Muscle layer of colon (tissue), 2 donors: ENCODE measurements around the gene ATP9A.
"Not testable (repeated sequence)": the region's sequence is repeated elsewhere in the genome, so short reads cannot be mapped to it uniquely, and the experiment has no call there.

Experiments
- H3K27ac ChIP-seq: one replicate; pipeline ENCODE4 v1.7.0; 2013; ENCODE audit warnings: low read depth, mild to moderate bottlenecking, low read length, moderate library complexity
- H3K27me3 ChIP-seq, 2 donors: one replicate each; pipeline ENCODE4 v1.7.0; 2013; ENCODE audit warnings: low read length in 2 of 2, mild to moderate bottlenecking in 2 of 2; ENCODE audit not compliant: insufficient read depth in 2 of 2, control insufficient read depth in 1 of 2
- H3K36me3 ChIP-seq: one replicate; pipeline ENCODE4 v1.7.0; 2013; ENCODE audit warnings: mild to moderate bottlenecking, low read length; ENCODE audit not compliant: insufficient read depth
- H3K4me1 ChIP-seq: one replicate; pipeline ENCODE4 v1.7.0; 2013; ENCODE audit warnings: mild to moderate bottlenecking, low read length; ENCODE audit not compliant: insufficient read depth
- H3K4me3 ChIP-seq, 2 donors: one replicate each; pipeline ENCODE4 v1.7.0; 2013; ENCODE audit warnings: low read length in 2 of 2, low read depth in 1 of 2, mild to moderate bottlenecking in 1 of 2, moderate library complexity in 1 of 2
- H3K9ac ChIP-seq: one replicate; pipeline ENCODE4 v1.7.0; 2013; ENCODE audit warnings: low read length
- H3K9me3 ChIP-seq: one replicate; pipeline ENCODE4 v1.7.0; 2013; ENCODE audit warnings: mild to moderate bottlenecking, low read length
- donor health status: abdominal sarcoma.
- donor health status: Adenocarcinoma of cecum.

ATP9A gene

DNA sequence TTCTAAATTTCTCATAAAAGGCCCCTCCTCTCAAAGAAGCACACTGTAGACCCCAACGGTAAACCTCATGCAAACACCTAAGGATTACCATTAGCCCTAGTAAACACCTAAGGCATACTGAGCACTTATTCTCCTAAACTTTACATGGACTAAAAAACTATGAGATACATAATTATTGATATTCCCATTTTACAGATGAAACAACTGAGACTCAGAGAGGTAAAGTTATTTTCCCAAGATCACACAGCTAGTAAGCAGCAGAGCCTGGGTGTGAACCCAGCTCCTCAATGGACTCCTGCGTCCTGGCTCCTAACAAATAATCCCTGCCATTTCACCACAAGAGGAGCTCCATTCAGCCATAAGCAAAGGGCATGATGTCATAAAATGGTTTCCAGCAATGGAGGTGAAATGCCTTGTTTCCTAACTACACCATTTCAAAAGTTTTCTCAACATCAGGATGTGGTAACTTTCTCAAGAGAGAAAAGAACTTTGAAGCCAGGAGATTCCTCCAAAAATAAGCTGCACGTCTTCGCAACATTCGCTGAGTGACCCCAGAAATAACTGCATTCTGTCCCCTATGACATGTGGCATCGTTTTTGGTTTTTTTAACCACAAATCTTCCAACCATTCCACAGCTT, 4.1 kb downstream of the ATP9A start:
- H3K27ac ChIP-seq: no peak overlapping the region
- H3K27me3 ChIP-seq: no peaks in the 10 kb centered on the region
- H3K4me1 ChIP-seq: peaks cover 4% of the 10 kb centered on the region
- no peaks in the 10 kb centered on the region for H3K9me3 ChIP-seq
- no peak overlapping the region for H3K4me3 ChIP-seq
- no peak overlapping the region for H3K9ac ChIP-seq
- no peaks in the 10 kb centered on the region for H3K36me3 ChIP-seq

DNA sequence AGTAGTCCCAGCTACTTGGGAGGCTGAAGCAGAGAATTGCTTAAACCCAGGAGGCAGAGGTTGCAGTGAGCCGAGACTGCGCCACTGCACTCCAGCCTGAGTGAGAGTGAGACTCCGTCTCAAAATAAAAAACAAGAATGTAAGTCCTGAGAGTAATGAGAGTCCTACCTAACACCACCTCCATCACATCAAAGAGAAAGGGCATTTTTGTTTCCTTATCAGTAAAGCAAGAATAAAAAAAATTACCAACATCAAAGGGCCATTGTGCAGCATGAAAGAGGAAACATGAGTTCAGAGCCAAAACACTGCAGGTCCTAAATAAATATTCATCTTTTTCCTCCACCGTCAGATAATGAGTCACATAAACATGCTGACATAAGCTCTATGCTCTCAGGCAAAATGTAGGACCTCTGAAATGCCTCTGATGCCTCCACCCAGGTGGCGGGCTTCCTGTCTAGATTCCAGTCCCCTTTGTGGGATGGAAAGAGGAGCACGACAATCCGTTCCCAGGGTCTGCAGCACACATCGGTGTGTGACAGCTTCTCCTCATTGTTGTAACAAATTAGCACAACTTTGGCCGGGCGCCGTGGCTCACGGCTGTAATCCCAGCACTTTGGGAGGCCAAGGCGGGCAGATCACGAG, 7.2 kb downstream of the ATP9A start:
- Histone ChIP-seq H3K27ac (no peak overlapping the region), H3K9me3 (no peaks in the 10 kb centered on the region), H3K4me3 (no peak overlapping the region), H3K36me3 (no peaks in the 10 kb centered on the region), H3K4me1 (peaks cover 4% of the 10 kb centered on the region), H3K27me3 (no peaks in the 10 kb centered on the region), H3K9ac (no peak overlapping the region)

DNA sequence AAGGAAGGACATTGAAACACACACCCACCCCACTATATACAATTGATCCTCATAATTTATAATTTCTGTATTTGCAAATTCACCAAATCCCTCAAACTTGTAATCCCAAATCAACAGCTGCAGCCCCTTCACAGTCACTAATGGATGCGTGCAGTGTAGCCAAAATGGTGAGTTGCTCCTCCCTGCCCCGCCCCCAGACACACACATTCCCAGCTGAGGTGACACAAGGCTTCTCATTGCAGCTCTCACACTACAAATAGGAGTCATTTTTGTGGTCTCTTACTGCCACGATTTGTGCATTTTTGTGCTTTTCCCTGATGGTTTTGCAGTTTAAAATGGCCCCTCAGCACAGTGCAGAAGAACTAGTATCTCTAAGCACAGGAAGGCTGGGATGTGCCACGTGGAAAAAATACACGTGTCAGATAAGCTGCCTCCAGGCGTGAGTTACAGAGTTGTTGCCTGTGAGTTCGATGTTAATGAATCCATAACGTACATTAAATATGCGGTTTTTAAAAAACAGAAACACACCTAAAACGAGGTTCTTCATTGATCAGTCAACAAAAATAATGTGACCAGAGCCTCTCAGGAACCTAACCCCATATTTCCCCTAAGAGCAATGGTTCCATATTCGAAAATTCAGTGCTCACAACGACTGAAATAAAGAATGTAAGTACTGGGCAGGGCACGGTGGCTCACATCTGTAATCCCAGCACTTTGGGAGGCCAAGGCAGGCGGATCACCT, 8.2 kb downstream of the ATP9A start:
- Histone ChIP-seq H3K27ac (no peak overlapping the region), H3K27me3 (no peaks in the 10 kb centered on the region), H3K9me3 (no peaks in the 10 kb centered on the region), H3K4me1 (peaks cover 4% of the 10 kb centered on the region), H3K4me3 (no peak overlapping the region), H3K36me3 (no peaks in the 10 kb centered on the region), H3K9ac (no peak overlapping the region)

DNA sequence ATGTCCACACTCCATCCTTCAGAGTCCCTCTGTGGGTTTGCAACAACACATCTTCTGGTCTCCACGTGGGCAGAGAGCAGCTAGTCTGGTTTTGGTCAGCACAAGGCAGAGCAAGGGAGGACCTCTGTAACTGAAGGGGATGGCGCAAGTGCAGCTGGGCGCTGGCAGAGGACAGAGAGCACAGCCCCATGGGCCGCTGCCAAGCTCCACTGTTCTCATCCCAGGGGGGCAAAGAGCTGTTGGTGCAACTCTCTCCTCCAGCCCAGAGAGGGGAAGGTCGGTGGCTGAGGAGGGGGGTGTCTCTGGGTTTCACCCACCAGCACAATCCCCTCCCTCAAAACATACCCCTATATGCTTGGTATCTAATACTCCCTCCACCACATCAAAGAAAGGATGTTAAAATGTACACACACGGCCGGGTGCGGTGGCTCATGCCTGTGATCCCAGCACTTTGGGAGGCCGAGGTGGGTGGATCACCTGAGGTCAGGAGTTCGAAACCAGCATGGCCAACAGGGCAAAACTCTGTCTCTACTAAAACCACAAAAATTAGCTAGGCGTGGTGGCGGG, 9.1 kb downstream of the ATP9A start:
- Histone ChIP-seq H3K4me1 (peaks cover 4% of the 10 kb centered on the region), H3K27ac (no peak overlapping the region), H3K9ac (no peak overlapping the region), H3K27me3 (no peaks in the 10 kb centered on the region), H3K36me3 (no peaks in the 10 kb centered on the region), H3K4me3 (no peak overlapping the region), H3K9me3 (no peaks in the 10 kb centered on the region)

DNA sequence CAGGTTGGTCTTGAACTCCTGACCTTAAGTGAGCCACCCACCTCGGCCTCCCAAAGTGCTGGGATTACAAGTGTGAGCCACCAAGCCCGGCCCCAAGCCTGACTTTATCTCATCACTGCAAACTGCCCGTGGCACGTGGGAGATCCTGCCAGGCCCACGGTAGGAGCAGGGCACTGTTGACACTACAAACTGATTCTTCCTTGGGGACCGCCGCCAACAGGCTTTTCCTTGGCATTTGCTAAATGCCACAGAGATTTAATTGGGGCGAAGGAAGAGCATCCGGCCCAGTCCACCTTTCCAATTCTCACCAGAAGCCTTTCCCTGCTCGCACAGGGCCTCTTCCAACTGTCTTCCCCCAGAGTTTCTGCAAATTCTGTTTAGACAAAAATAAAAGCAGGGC, 11.0 kb downstream of the ATP9A start:
- H3K4me3 ChIP-seq: no peak overlapping the region
- no peak overlapping the region for H3K9ac ChIP-seq
- peaks cover 15% of the 10 kb centered on the region for H3K4me1 ChIP-seq
- H3K27ac ChIP-seq: no peak overlapping the region
- no peaks in the 10 kb centered on the region for H3K27me3 ChIP-seq
- no peaks in the 10 kb centered on the region for H3K9me3 ChIP-seq
- H3K36me3 ChIP-seq: no peaks in the 10 kb centered on the region

DNA sequence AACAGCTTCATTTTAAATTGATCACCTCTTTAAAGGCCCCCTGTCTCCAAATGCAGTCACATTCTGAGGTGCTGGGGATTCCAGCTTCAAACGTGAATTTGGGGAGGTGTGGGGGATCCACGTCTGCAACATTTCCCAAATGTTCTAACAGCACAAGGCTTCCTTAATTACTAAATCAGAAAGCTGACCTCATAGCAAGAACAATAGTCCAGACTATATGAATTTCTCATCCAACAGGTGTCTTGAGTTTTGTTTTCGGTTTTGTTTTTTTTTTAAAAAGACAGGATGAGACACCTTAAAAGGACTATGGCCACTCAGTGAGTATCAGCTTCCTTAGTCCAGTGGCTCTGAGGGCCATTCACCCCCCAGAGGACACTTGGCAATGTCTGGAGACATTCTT, 11.5 kb downstream of the ATP9A start:
- peaks cover 21% of the 10 kb centered on the region for H3K4me1 ChIP-seq
- no peak overlapping the region for H3K27ac ChIP-seq
- H3K9me3 ChIP-seq: no peaks in the 10 kb centered on the region
- H3K36me3 ChIP-seq: no peaks in the 10 kb centered on the region
- H3K27me3 ChIP-seq: no peaks in the 10 kb centered on the region
- no peak overlapping the region for H3K4me3 ChIP-seq
- H3K9ac ChIP-seq: no peak overlapping the region

DNA sequence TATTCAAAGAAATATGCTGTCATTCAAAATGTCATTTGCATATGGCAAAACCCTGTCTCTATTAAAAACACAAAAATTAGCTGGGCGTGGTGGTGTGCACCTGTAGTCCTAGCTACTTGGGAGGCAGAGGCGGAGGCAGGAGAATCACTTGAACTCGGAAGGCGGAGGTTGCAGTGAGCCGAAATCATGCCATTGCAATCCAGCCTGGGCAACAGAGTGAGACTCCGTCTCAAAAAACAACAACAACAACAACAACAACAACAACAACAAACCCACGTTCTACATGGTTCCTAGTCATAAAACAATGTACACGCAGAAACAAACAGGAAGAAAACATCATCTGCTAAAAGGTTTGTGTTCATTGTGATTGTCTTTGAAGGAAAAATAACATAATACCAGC, 15.0 kb downstream of the ATP9A start:
- H3K27me3 ChIP-seq, H3K9ac ChIP-seq, H3K27ac ChIP-seq: not testable (repeated sequence)

DNA sequence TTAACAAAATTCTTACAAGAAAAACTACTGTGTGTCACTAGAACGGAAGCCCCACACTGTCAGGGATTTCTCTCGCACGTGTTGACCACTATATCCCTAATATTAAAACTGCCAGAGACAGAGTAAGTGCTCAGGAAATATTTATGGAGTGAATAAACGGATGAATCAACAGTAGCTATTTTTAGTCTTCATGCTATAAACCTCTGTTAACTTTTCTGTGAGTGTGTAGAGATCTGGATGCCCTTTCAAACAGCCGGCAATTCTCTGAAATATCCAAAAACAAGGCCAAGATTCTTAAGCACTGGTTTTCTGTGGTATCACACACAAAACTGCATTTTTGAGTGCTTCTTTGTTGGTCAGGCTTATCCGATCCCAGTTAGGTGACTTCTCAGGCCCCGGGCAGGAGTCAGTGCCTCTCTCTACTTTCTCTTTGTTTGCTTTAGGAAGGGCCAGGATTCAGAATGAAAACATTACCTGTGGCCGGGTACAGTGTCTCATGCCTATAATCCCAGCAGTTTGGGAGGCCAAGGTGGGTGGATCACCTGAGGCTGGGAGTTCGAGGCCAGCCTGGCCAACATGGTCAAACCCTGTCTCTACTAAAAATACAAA, 15.7 kb downstream of the ATP9A start:
- Histone ChIP-seq H3K9me3 (no peaks in the 10 kb centered on the region), H3K4me1 (peaks cover 28% of the 10 kb centered on the region), H3K9ac (no peak overlapping the region), H3K27me3 (no peaks in the 10 kb centered on the region), H3K4me3 (no peak overlapping the region), H3K27ac (peak overlapping the region; percentile 34), H3K36me3 (no peaks in the 10 kb centered on the region)

More for the DNA sequence above, 15.0 kb downstream of the ATP9A start:
- H3K4me3 ChIP-seq, H3K9me3 ChIP-seq, H3K36me3 ChIP-seq: not testable (repeated sequence)
- peaks cover 30% of the 10 kb centered on the region for H3K4me1 ChIP-seq

DNA sequence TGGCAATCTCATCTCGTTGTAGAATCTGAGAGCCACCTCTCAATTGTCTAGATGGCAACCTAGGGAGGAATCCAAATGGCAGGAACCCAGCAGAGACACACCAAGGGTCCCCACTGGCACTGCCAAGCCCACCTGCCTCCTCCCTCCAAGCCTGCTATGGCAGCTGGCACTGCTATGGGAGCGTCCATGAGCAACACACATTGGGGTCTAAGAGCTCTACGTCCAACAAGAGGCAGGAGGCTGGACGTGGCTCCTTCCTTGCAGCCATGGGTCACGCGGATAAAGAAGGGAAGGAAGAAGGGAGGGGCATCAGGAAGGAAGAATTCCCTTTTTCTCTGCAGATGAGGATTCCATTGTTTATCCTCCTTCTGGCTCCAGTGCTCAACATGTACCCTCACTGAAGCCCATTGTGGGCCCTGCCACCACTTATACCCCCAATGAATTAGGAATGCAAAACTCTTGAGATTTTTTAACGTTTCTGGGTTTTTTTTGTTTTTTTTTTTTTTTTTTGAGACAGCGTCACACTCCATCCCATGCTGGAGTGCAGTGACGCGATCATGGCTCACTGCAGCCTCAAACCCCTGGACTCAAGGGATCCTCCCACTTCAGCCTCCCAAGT, 17.3 kb downstream of the ATP9A start:
- H3K27ac ChIP-seq: no peak overlapping the region
- no peaks in the 10 kb centered on the region for H3K36me3 ChIP-seq
- H3K27me3 ChIP-seq: no peaks in the 10 kb centered on the region
- no peak overlapping the region for H3K9ac ChIP-seq
- H3K4me3 ChIP-seq: no peak overlapping the region
- no peaks in the 10 kb centered on the region for H3K9me3 ChIP-seq
- peaks cover 26% of the 10 kb centered on the region for H3K4me1 ChIP-seq

DNA sequence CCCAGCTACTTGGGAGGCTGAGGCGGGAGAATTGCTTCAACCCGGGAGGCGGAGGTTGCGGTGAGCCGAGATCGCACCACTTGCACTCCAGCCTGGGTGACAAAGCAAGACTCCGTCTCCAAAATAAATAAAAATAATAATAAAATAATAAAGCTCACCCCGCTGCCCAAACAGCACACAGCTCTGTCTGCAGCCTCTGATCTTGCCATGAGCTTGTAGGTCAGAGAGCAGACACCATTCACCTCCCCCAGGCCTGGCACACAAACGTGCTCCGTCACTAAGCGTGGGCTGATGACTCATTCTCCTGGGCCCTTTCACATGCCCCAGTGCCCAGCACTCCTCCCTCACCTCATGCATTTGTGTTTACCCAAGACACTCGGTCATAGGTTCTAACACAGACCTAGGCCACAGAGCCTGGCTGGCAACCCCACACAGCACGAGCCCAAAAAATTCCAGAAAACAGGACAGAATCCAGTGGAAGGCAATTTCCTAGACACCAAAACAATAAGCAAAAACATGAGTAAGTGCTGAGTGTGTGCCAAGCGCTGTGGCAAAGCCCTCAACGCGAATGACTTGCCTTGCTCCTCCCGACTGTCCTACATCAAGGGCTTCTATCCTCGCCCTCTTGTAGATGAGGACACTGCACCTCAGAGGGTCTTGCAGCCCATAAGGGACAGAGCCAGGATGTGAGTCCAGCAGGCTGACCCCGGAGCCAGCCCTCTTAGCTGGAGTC, 18.0 kb downstream of the ATP9A start:
- Histone ChIP-seq H3K36me3 (no peaks in the 10 kb centered on the region), H3K9ac (no peak overlapping the region), H3K27ac (peak overlapping the region; percentile 29), H3K27me3 (no peaks in the 10 kb centered on the region), H3K4me3 (no peak overlapping the region), H3K4me1 (peaks cover 26% of the 10 kb centered on the region), H3K9me3 (no peaks in the 10 kb centered on the region)
